ENCODE data around the gene MVD.

MVD gene

GRCh38 chr16:88697831-88698615 lies 35.1 kb upstream of the MVD start:
- Histone ChIP-seq H3K27ac (no peak overlapping the region), H3K9ac (no peak overlapping the region), H3K27me3 (ENCODE audit: control insufficient read depth, insufficient read depth, low read length) (no peaks in the 10 kb centered on the region), H3K4me2 (ENCODE audit: low read length) (no peak overlapping the region), H3K36me3 (ENCODE audit: control insufficient read depth, insufficient read depth, low read length) (no peaks in the 10 kb centered on the region), H3K4me3 (ENCODE audit: low read depth, low read length) (no peak overlapping the region), H3K4me1 (no peaks in the 10 kb centered on the region), H3K9me3 (ENCODE audit: control insufficient read depth, low read length) (no peaks in the 10 kb centered on the region), H3K79me2 (peaks cover 3% of the 10 kb centered on the region), H2AFZ (no peak overlapping the region)
- peak; percentile 47 for TF ChIP-seq CTCF (IDR thresholded peaks at IDR 0.05)

- no peak overlapping the region for H2AFZ ChIP-seq
- H3K9me3 ChIP-seq (ENCODE audit: control insufficient read depth, low read length): no peaks in the 10 kb centered on the region
- no peaks in the 10 kb centered on the region for H3K79me2 ChIP-seq
- no peaks in the 10 kb centered on the region for H3K4me1 ChIP-seq
- no peaks in the 10 kb centered on the region for H3K27me3 ChIP-seq (ENCODE audit: control insufficient read depth, insufficient read depth, low read length)
- H3K4me3 ChIP-seq (ENCODE audit: low read depth, low read length): no peak overlapping the region
- H3K27ac ChIP-seq: no peak overlapping the region
- no peak overlapping the region for H3K4me2 ChIP-seq (ENCODE audit: low read length)
- no peak for TF ChIP-seq CTCF (IDR thresholded peaks at IDR 0.05)
- H3K36me3 ChIP-seq (ENCODE audit: control insufficient read depth, insufficient read depth, low read length): no peaks in the 10 kb centered on the region
- no peak overlapping the region for H3K9ac ChIP-seq
Observed at GRCh38 chr16:88697116-88697830, 34.4 kb upstream of the MVD start.

- no peak overlapping the region for H3K4me2 ChIP-seq (ENCODE audit: low read length)
- no peak overlapping the region for H2AFZ ChIP-seq
- H3K36me3 ChIP-seq (ENCODE audit: control insufficient read depth, insufficient read depth, low read length): no peaks in the 10 kb centered on the region
- H3K4me1 ChIP-seq: no peaks in the 10 kb centered on the region
- no peaks in the 10 kb centered on the region for H3K27me3 ChIP-seq (ENCODE audit: control insufficient read depth, insufficient read depth, low read length)
- H3K9ac ChIP-seq: no peak overlapping the region
- no peak overlapping the region for H3K27ac ChIP-seq
- TF ChIP-seq CTCF (IDR thresholded peaks at IDR 0.05): no peak
- H3K9me3 ChIP-seq (ENCODE audit: control insufficient read depth, low read length): no peaks in the 10 kb centered on the region
- no peak overlapping the region for H3K4me3 ChIP-seq (ENCODE audit: low read depth, low read length)
- no peaks in the 10 kb centered on the region for H3K79me2 ChIP-seq
Observed at GRCh38 chr16:88696441-88696840, 33.5 kb upstream of the MVD start.

- no peak for TF ChIP-seq CTCF (IDR thresholded peaks at IDR 0.05)
- H3K27ac ChIP-seq: no peak overlapping the region
- no peaks in the 10 kb centered on the region for H3K4me1 ChIP-seq
- H3K9ac ChIP-seq: no peak overlapping the region
- H3K4me2 ChIP-seq (ENCODE audit: low read length): no peak overlapping the region
- no peak overlapping the region for H3K4me3 ChIP-seq (ENCODE audit: low read depth, low read length)
- no peaks in the 10 kb centered on the region for H3K79me2 ChIP-seq
- H3K9me3 ChIP-seq (ENCODE audit: control insufficient read depth, low read length): no peaks in the 10 kb centered on the region
- H3K27me3 ChIP-seq (ENCODE audit: control insufficient read depth, insufficient read depth, low read length): no peaks in the 10 kb centered on the region
- no peaks in the 10 kb centered on the region for H3K36me3 ChIP-seq (ENCODE audit: control insufficient read depth, insufficient read depth, low read length)
- no peak overlapping the region for H2AFZ ChIP-seq
Observed at GRCh38 chr16:88695753-88696152, 32.9 kb upstream of the MVD start.
